Measurements from ENCODE around the gene PPP6R3. TPM values are rescaled to one million over a fixed set of nuclear protein-coding genes. Genes with fewer than 3 reads are reported as not detected.

PPP6R3 gene
- total and polyA plus RNA-seq, 2 experiments from 2014 or later: 31.5 to 108 TPM

DNA sequence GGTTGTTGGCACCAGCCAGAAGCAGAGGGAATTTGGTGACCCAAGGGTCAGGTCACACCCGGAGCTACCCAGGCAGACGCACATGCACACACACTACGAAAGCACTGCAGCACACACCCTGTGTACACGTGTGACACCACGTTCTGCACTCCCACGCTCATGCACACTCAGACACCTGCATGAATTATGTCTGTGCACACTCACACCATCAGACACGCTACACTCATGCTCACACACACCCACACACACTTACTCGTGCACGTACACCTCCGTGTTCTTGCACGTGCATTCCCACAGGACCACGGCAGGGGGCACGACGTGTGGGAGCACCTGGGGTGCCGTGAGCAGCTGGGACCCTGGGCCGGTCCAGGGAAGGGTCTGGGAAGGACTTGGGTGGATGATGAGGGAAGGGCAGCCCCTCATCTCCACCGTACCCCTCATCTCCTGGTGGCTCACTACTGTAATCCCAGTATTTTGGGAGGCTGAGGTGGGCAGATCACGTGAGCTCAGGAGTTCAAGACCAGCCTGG is 203.0 kb downstream of the PPP6R3 start:
- Histone ChIP-seq H3K79me2 (no peaks in the 10 kb centered on the region), H4K20me1 (ENCODE audit: insufficient read depth, poor library complexity, severe bottlenecking) (no peaks in the 10 kb centered on the region), H3K4me2 (no peak overlapping the region), H3K4me1 (ENCODE audit: insufficient read depth) (peaks cover 8% of the 10 kb centered on the region), H3K27ac (no peak overlapping the region), H3K4me3 (no peak overlapping the region), H3K36me3 (replicated peaks; ENCODE audit: insufficient read depth, low read depth) (no peaks in the 10 kb centered on the region), H3K9me2 (replicated peaks; ENCODE audit: insufficient read depth) (no peaks in the 10 kb centered on the region), H3K27me3 (no peaks in the 10 kb centered on the region), H3K9me3 (ENCODE audit: low read depth) (no peaks in the 10 kb centered on the region), H2AFZ (no peak overlapping the region)
- TF ChIP-seq EZH2phosphoT487 (IDR thresholded peaks at IDR 0.05; ENCODE audit: low read depth, severe bottlenecking, unreplicated experiment) (no peak), EZH2 (IDR thresholded peaks at IDR 0.05; ENCODE audit: borderline replicate concordance) (no peak)
- TF ChIP-seq, protein P1, sequence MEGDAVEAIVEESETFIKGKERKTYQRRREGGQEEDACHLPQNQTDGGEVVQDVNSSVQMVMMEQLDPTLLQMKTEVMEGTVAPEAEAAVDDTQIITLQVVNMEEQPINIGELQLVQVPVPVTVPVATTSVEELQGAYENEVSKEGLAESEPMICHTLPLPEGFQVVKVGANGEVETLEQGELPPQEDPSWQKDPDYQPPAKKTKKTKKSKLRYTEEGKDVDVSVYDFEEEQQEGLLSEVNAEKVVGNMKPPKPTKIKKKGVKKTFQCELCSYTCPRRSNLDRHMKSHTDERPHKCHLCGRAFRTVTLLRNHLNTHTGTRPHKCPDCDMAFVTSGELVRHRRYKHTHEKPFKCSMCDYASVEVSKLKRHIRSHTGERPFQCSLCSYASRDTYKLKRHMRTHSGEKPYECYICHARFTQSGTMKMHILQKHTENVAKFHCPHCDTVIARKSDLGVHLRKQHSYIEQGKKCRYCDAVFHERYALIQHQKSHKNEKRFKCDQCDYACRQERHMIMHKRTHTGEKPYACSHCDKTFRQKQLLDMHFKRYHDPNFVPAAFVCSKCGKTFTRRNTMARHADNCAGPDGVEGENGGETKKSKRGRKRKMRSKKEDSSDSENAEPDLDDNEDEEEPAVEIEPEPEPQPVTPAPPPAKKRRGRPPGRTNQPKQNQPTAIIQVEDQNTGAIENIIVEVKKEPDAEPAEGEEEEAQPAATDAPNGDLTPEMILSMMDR (IDR thresholded peaks at IDR 0.05; ENCODE audit: poor library complexity): no peak
- no peak for DNase-seq (ENCODE audit: low spot score)
- WGBS (ENCODE audit: low lambda C conversion rate, missing lambda C conversion rate): 92% methylated on average over 18 of the region's 18 CpGs

DNA sequence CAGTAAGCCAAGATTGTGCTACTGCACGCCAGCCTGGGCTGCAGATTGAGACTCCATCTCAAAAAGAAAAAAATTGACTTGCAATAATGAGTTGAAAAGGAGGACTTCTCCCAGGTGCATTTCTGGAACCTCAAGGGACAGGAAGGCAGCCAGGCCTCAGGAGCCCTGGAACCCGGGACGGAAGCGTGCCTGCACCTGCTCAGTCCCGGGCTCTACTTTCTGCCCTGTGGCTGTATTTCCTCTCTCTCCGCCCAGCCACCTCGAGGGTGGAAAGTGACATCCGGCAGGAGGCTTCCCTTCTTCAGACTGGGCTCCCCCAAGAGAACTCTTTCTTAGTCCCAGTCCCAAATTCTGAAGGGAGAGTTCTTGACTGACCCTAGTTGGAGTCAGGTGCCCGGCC is 203.6 kb downstream of the PPP6R3 start:
- no peak overlapping the region for H2AFZ ChIP-seq
- peaks cover 4% of the 10 kb centered on the region for H3K4me1 ChIP-seq (ENCODE audit: insufficient read depth)
- H3K27ac ChIP-seq: no peak overlapping the region
- no peaks in the 10 kb centered on the region for H3K9me3 ChIP-seq (ENCODE audit: low read depth)
- H3K4me2 ChIP-seq: no peak overlapping the region
- TF ChIP-seq EZH2phosphoT487 (IDR thresholded peaks at IDR 0.05; ENCODE audit: low read depth, severe bottlenecking, unreplicated experiment) (no peak), EZH2 (IDR thresholded peaks at IDR 0.05; ENCODE audit: borderline replicate concordance) (no peak)
- TF ChIP-seq, protein P1 (IDR thresholded peaks at IDR 0.05; ENCODE audit: poor library complexity): no peak
- no peaks in the 10 kb centered on the region for H4K20me1 ChIP-seq (ENCODE audit: insufficient read depth, poor library complexity, severe bottlenecking)
- over 99% methylated on average over 9 of the region's 9 CpGs for WGBS (ENCODE audit: low lambda C conversion rate, missing lambda C conversion rate)
- no peak for DNase-seq (ENCODE audit: low spot score)
- H3K79me2 ChIP-seq: no peaks in the 10 kb centered on the region
- H3K27me3 ChIP-seq: no peaks in the 10 kb centered on the region
- H3K4me3 ChIP-seq: no peak overlapping the region
- H3K9me2 ChIP-seq (replicated peaks; ENCODE audit: insufficient read depth): no peaks in the 10 kb centered on the region
- H3K36me3 ChIP-seq (replicated peaks; ENCODE audit: insufficient read depth, low read depth): no peaks in the 10 kb centered on the region

DNA sequence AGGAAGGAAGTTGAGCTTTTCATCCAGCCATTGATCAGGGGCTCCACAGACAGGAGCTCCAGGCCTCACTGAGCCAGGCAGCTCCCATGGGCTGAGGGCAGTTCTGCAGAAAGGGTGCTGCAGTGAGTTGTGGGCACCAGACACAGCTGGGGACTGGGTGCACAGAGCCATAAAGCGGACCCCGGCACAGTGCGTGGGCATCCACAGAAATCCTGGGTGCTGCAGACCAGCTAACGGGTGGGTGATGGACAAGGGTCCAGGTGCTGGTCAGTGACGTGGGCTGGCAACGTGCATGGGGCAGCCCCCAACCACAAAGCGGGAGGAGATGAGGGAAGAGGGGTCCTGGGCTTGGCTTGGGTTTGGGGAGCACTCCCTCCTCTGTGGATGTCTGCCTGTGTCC is 204.4 kb downstream of the PPP6R3 start:
- H3K4me3 ChIP-seq: no peak overlapping the region
- H4K20me1 ChIP-seq (ENCODE audit: insufficient read depth, poor library complexity, severe bottlenecking): no peaks in the 10 kb centered on the region
- H2AFZ ChIP-seq: no peak overlapping the region
- TF ChIP-seq EZH2 (IDR thresholded peaks at IDR 0.05; ENCODE audit: borderline replicate concordance) (no peak), EZH2phosphoT487 (IDR thresholded peaks at IDR 0.05; ENCODE audit: low read depth, severe bottlenecking, unreplicated experiment) (no peak)
- TF ChIP-seq, protein P1 (IDR thresholded peaks at IDR 0.05; ENCODE audit: poor library complexity): no peak
- H3K27me3 ChIP-seq: no peaks in the 10 kb centered on the region
- no peak for DNase-seq (ENCODE audit: low spot score)
- 97% methylated on average over 7 of the region's 7 CpGs for WGBS (ENCODE audit: low lambda C conversion rate, missing lambda C conversion rate)
- H3K9me3 ChIP-seq (ENCODE audit: low read depth): no peaks in the 10 kb centered on the region
- no peaks in the 10 kb centered on the region for H3K79me2 ChIP-seq
- no peaks in the 10 kb centered on the region for H3K36me3 ChIP-seq (replicated peaks; ENCODE audit: insufficient read depth, low read depth)
- H3K27ac ChIP-seq: no peak overlapping the region
- no peaks in the 10 kb centered on the region for H3K9me2 ChIP-seq (replicated peaks; ENCODE audit: insufficient read depth)
- H3K4me2 ChIP-seq: no peak overlapping the region
- no peaks in the 10 kb centered on the region for H3K4me1 ChIP-seq (ENCODE audit: insufficient read depth)

Small RNAs within 50 kb of the gene (small RNA-seq; reads per million reads assigned to genes)
- gene NDUFA3P2: not detected

Other genes starting within 250 kb of the PPP6R3 start
- gene KMT5B, start 247.5 kb upstream of the PPP6R3 start, total RNA-seq: 36.0 TPM in 2 replicates
- gene KMT5B, start 247.5 kb upstream of the PPP6R3 start, polyA plus RNA-seq: 26.9 and 29.9 TPM in 2 replicates
- gene C11orf24, start 188.8 kb upstream of the PPP6R3 start, total RNA-seq: 42.8 and 55.6 TPM in 2 replicates
- gene C11orf24, start 188.8 kb upstream of the PPP6R3 start, polyA plus RNA-seq: 76.2 TPM in 2 replicates
- 34.4 and 43.9 TPM in 2 replicates for gene LRP5, start 148.2 kb upstream of the PPP6R3 start, total RNA-seq
- 39.9 and 54.3 TPM in 2 replicates for gene LRP5, start 148.2 kb upstream of the PPP6R3 start, polyA plus RNA-seq
- gene GAL, start 223.8 kb downstream of the PPP6R3 start, total RNA-seq: 0.44 and 1.7 TPM in 2 replicates
- gene GAL, start 223.8 kb downstream of the PPP6R3 start, polyA plus RNA-seq: 15.3 and 15.5 TPM in 2 replicates